ENCODE data around the gene KCNJ8.
"Not testable (repeated sequence)": the region's sequence is repeated elsewhere in the genome, so short reads cannot be mapped to it uniquely, and the experiment has no call there.

KCNJ8 gene

DNA sequence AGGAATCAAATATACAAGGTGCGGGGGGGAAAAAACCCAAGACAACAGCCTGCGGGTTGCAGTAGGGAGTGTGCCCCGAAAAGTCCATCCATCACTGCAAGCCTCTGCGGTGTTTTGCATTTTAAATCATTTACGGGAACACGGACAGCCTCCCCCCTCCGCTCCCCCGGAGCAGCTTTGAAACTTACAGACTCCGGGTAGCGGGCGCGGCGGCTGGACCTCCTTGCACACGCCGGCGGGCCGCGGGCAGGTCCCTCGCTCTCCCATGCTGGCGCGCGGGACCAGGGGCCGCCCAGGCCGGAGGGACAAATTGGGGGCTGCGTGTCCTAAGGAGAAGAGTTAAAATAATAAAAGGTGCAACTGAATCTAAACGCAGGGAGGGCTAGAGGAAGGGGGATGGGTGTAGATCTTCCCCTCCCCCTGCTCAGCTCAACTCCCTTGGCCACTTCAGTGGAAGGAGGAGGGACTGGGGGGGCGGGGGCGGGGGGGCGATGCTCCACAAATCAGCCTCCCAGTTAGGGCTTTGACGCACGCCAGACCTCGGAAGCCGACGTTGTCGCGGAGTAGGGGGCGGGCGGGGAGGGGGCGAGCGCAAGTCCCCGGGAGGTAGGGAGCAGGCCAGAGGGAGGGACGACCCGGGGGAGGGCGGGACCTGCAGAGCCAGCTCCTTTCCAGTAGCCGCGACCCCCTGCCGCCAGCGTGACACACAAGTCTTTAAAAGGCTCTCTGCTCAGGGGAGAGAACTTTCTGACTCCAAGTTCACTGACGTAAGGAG lies at the start of gene KCNJ8:
Gene KCNJ8 (minus strand): TSS at position 349 of the 775 bp plus-strand sequence. CDS start 1,090 bp downstream, outside the sequence.
- peak in 1 of 2 experiments; percentile 23 for DNase-seq

- no peak for DNase-seq
Observed at GRCh38 chr12:21823581-21823980, 49.1 kb upstream of the KCNJ8 start.

DNA sequence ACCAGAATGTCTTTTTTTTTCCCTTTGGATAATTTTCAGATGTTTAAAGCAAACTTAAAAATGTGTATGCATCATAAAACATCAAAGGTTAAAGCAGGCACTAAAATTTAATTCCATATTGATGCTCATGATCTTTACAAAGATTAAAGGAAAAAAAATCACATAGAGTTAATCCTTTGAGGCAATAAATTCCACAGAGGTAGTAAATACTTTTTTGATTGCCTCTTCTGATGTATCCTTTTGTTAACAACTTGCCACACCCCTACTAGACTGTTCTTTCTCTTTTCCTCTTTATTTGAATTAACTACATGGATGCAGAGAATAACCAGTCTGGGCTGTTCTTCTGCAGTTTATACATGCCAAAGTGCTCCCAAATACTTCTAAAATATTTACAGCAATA lies 45.2 kb upstream of the KCNJ8 start:
- DNase-seq = no peak

GRCh38 chr12:21819236-21819635 lies 44.7 kb upstream of the KCNJ8 start:
- DNase-seq = no peak

- no peak for DNase-seq
Observed at GRCh38 chr12:21818627-21819026, 44.1 kb upstream of the KCNJ8 start.

GRCh38 chr12:21815306-21816062 lies 41.0 kb upstream of the KCNJ8 start:
- no peak for DNase-seq

DNA sequence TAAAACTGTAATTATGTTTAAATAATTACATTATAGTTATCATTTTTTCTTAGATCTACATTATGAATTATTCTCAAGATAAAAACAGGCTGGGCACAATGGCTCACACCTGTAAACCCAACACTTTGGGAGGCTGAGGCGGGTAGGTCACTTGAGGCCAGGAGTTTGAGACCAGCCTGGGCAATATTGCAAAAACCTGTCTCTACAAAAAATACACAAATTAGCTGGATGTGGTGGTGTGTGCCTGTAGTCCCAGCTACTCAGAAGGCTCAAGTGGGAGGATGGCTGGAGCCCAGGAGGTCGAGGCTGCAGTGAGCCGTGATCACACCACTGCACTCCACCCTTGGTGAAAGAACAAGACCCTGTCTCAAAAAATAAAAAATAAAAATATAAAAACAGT lies 40.3 kb upstream of the KCNJ8 start:
- no peak for DNase-seq

- no peak for DNase-seq
Observed at GRCh38 chr12:21814327-21814726, 39.8 kb upstream of the KCNJ8 start.

DNA sequence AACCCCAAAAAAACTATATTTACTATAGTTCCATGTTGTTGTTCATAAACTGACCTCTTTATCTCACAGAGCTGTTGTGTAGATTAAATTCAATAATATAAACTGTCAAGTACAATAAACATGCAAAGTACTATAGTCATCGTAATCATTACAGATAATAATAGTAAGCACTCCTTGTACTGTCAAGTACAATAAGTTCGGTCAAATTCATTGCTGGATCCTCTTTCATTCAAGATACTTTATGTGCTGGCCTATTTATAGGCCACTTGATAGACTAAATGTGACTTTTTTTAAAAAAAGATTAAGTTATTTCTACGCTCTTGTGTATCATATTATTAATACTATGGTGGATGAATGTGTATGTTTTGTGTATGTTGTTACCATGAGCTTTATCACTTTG lies 39.2 kb upstream of the KCNJ8 start:
- no peak for DNase-seq

DNA sequence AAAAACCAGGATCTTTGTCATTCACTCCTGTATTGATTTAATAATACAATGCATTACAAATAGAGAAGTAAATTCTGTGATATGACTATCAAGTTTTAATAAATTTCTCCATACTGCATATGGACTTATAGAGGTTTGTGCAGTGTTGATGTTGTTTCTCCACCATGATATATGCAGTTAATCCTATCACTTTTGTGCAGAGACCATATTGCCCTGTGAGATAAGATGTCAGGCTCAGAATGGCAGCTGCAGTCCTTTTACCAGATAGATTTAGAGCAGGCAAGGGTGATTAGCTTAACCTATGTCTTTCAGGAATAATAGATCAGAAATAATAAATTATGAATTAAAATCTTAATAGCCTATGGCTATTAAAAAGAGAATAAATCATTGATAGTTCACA lies 38.6 kb upstream of the KCNJ8 start:
- DNase-seq = no peak

DNA sequence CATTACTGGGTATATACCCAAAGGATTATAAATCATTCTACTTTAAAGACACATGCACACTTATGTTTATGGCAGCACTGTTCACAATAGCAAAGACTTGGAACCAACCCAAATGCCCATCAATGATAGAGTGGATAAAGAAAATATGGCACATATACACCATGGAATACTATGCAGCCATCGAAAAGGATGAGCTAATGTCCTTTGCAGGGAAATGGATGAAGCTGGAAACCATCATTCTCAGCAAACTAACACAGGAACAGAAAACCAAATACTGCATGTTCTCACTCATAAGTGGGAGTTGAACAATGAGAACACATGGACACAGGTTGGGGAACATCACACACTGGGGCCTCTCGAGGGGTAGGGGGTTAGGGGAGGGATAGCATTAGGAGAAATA lies 37.8 kb upstream of the KCNJ8 start:
- DNase-seq = not testable (repeated sequence)

- DNase-seq = no peak
Observed at GRCh38 chr12:21809100-21809499, 34.6 kb upstream of the KCNJ8 start.

GRCh38 chr12:21806255-21806654 lies 31.7 kb upstream of the KCNJ8 start:
- no peak for DNase-seq

DNA sequence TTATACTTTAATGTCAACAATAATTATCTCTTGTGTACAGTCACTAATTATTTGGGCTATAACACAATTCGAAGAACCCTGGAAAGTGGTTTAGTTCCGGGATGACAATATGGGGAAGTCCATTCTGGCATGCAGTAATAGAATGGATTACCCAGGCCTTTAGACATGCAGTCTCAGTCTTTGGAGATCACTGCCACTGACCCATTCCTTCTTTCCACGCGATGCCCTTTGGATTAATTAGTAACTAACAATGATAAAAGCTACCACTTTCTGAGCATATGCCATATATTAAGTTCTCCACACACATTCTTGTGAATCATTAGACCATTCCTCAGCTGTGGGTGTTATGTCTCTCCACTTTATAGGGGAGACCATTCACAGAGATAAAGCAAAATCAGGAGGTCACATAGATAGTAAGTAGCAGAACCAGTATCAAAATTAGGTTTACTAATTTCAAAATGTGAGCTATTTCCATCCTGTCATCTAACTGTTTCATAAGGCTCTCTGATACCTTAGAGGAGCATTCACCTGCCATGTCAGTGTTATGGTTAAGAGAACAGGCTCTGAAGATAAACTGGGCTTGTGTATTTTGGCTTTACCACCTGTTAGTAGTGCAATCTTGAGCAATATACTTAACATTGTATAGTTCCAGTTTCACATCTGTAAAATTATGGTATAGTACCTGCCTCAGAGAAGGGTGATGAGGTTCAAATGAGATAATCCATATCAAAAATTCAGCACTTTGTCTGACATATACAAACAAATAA lies 27.2 kb upstream of the KCNJ8 start:
- DNase-seq = no peak

DNA sequence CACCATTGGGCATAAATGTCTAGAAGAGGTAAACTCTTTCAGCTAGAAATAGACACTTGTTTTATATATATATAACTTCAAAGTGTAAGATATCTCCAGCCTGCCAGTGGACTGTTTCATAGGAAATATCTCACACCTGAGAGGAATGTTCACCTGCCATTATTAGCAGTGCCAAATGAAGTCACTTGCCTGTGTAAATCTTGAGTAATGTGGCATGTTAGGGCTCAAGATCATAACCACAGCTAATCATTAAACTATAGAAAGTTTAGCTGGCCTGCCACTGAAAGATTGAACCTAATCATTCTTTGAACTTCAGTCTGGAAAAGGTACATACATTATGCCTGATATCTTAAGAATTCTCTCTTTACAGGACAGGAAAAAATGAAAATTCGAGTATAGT lies 25.5 kb upstream of the KCNJ8 start:
- no peak for DNase-seq

- DNase-seq = no peak
Observed at GRCh38 chr12:21797539-21797938, 23.0 kb upstream of the KCNJ8 start.

DNA sequence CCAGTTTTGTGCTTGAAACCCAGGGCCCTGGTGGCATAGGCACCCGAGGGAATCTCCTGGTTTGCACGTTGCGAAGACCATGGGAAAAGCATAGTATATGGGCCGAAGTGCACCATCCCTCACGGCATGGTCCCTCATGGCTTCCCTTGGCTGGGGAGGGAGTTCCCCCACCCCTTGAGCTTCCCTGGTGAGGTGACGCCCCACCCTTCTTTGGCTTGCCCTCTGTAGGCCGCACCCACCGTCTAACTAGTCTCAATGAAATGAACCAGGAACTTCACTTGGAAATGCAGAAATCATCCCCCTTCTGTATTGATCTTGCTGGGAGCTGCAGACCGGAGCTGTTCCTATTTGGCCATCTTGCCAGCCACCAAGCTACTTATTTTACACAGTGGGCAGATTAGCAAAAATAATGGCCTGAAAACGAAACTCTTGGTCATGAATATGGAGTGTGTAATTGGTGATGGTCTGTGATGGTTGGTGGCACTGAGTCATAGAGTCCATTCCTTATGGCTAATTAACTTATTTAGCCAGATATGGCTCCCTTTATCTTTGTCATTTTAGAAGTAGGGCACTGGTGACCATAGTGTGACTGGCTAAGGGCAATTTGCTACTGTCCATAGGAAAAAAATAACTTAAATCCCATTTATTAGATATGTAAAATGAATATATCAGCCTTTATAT lies 21.3 kb upstream of the KCNJ8 start:
- DNase-seq = no peak

DNA sequence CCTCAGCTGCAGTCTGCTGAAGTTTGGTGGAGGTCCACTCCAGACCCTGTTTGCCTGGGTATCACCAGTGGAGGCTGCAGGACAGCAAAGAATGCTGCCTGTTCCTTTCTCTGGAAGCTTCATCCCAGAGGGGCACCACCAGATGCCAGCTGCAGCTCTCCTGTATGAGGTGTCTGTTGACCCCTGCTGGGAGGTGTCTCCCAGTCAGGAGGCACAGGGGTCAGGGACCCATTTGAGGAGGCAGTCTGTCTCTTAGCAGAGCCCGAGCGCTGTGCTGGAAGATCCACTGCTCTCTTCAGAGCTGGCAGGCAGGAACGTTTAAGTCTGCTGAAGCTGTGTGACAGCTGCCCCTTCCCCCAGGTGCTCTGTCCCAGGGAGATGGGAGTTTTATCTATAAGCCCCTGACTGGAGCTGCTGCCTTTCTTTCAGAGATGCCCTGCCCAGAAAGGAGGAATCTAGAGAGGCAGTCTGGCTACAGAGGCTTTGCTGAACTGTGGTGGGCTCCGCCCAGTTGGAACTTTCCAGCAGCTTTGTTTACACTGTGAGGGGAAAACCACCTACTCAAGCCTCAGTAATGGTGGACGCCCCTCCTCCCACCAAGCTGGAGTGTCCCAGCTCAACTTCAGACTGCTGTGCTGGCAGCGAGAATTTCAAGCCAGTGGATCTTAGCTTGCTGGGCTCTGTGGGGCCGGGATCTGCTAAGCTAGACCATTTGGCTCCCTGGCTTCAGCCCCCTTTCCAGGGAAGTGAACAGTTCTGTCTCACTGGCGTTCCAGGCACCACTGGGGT lies 20.5 kb upstream of the KCNJ8 start:
- not testable (repeated sequence) for DNase-seq

- DNase-seq = not testable (repeated sequence)
Observed at GRCh38 chr12:21789687-21790086, 15.2 kb upstream of the KCNJ8 start.

DNA sequence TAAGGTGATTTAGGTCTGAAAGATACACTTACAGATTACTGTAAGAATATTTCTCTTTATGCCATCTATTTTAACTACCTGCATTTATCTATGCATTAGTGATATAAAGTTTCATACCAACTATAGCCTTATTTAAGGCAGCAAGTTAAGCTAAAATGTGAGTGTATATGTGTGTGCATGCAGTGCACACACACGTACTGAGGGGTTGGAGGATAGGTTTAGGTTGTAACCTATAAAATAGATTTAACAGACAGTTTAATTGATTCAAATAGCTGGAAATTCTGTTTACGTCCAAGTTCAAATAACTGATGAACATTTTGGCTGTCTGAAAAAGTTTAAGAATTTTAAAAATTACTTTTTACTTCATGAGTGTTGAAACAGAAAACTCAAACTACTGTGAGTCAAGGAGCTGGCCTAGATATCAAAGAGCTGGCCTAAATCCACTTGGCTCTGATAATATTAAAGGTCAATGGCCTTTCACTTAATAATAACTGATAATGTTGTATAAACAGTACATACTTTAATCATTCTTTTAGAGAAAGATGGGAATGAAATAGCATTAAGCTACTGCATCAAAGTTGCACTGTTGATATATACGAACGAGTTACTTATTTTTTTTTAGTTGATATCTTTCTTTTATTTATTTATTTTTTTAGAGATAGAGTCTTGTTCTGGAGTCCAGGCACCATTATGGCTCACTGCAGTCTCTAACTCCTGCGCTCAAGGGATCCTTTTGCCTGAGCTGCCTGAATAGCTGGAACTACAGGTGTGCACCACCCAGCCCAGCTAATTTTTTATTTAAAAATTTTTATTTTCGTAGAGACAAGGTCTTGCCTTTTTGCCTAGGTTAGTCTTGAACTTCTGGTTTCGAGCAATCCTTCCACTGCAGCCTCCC lies 13.8 kb upstream of the KCNJ8 start:
- no peak for DNase-seq

DNA sequence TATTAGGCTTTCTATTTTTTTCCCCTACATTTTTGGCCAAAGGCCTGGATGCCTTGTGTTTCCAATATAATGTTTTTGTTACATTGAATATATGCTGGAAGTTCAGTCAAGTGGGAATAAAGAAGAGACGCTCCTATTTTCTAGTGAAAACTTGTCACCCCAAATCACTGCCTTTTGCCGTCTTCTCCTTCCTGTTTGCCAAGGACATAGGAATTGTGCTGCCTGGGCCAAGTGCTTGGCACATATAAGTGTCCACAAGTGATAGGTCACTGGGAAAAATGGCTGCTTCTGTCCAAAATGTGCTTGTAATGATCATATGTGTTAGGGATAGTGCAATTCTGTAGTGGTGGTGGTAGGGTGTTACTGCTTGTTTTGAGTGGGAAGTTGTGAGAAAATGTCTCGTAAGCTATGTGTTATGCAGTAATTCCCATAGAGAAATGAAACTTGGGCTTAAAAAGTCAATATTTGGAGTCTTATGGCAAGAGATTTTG lies 11.6 kb upstream of the KCNJ8 start:
- no peak for DNase-seq
